GM18505 (cell line): Measurements from ENCODE around the gene XIST.
"Not testable (repeated sequence)": the region's sequence is repeated elsewhere in the genome, so short reads cannot be mapped to it uniquely, and the experiment has no call there.

Experiments used
- ATAC-seq: cut with Tn5 transposase; IDR thresholded peaks from one replicate; pipeline ENCODE4 v1.9.1; 2021; ENCODE audit not compliant: unreplicated experiment
- POLR2A ChIP-seq: IDR thresholded peaks from 4 replicates; pipeline ENCODE4 v1.6.1; 2011; ENCODE audit warnings: borderline replicate concordance; ENCODE audit not compliant: insufficient read depth, insufficient read length; ENCODE audit errors: extremely low read depth

Gene XIST

DNA sequence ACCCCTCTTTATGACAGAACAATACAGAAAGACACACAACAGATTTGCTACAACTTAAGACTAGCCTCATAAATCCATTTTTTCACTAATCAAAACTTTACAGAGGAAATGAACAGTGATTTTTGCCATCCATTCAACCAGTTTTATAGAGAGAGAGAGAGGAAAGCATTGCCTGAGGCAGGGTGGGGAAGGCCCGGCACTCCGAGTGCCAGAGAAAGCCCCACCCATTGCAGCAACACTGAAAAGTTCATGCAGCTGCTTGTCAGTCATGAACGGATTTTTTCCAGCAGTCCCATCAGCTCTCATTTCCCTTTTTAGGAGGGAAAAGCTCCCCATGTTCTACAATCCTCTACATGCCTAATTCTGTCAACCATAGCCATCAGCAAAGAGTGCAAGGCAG, 52.6 kb downstream of the XIST start:
- ATAC-seq = no peak
- no peak for TF ChIP-seq POLR2A

DNA sequence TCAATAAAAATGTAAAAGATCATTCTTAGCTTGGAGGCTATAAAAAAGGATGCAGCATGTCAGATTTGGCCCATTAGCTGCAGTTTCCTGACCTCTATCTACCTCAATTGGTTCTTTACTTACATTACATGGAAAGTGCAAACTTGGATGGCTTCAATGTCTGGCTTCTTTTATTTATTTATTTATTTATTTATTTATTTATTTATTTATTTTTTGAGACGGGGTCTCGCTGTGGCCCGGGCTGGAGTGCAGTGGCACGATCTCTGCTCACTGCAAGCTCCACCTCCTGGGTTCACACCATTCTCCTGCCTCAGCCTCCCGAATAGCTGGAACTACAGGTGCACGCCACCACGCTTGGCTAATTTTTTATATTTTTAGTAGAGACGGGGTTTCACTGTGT, 60.0 kb downstream of the XIST start:
- not testable (repeated sequence) for ATAC-seq

DNA sequence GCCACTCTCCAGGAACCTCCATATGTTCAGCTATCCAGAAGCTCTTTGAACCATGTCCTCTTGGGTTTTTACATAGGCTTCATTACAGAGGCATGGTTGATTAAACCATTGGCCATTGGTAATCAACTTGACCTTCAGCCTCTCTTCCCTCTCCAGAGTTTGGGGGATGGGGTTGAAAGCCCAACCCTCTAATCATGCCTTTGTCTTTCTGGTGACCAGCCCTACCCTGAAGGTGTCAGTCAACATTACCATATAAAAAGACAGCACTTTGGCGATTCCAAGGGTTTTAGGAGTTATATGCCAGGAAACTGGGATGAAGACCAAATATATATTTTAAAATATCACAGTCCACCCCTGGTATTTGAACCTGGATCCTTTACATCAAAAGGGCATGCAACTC, 67.0 kb downstream of the XIST start:
- no peak for ATAC-seq
- TF ChIP-seq POLR2A = no peak
